ENCODE data around the gene FJX1. TPM values are rescaled to one million over a fixed set of nuclear protein-coding genes. Genes with fewer than 3 reads are reported as not detected.
"Not testable (repeated sequence)": the region's sequence is repeated elsewhere in the genome, so short reads cannot be mapped to it uniquely, and the experiment has no call there.

The FJX1 gene
- total RNA-seq, 4 donors from 2014 or later, result not detected

DNA sequence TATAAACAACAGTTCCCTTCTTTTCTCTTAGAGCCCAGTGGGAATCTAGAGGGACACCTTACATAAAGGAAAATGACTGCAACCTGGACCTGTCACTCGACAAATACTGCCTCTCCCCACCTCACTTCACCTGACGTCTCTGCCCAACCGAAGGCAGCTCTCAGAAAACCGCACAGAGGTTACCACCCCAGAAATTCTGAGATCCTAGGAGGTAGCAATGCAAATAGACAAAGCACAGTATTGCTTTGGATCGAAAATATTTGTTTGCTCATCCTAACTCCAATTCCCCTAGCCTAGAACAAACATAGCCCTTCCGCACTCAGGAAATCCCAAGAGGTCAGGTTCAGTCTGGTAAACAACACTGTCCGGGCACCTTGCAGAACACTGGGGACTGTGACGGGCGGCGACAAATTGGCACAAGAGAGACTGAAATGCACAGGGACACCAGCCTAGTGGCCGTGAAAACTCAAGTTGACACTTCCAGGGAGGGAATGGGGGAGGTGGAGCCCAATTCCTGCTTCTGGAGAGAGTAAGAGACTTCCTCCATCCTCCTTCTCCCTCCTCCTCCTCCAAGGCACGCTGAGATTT lies 43.9 kb downstream of the FJX1 start:
- peak overlapping the region; percentile 91 to 97 (median 94) for H3K27ac ChIP-seq
- peaks cover 0 to 5% (median 0%) of the 10 kb centered on the region in 4 donors for H3K9me3 ChIP-seq
- peak in 2 of 3 donors; percentile 46 to 52 for DNase-seq
- TF ChIP-seq POLR2A (IDR thresholded peaks at IDR 0.05), result no peak
- TF ChIP-seq, protein P1, sequence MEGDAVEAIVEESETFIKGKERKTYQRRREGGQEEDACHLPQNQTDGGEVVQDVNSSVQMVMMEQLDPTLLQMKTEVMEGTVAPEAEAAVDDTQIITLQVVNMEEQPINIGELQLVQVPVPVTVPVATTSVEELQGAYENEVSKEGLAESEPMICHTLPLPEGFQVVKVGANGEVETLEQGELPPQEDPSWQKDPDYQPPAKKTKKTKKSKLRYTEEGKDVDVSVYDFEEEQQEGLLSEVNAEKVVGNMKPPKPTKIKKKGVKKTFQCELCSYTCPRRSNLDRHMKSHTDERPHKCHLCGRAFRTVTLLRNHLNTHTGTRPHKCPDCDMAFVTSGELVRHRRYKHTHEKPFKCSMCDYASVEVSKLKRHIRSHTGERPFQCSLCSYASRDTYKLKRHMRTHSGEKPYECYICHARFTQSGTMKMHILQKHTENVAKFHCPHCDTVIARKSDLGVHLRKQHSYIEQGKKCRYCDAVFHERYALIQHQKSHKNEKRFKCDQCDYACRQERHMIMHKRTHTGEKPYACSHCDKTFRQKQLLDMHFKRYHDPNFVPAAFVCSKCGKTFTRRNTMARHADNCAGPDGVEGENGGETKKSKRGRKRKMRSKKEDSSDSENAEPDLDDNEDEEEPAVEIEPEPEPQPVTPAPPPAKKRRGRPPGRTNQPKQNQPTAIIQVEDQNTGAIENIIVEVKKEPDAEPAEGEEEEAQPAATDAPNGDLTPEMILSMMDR (IDR thresholded peaks at IDR 0.05), result no peak
- peaks cover 5 to 14% (median 9%) of the 10 kb centered on the region in 4 donors for H3K4me1 ChIP-seq
- peaks cover 0 to 4% (median 0%) of the 10 kb centered on the region in 3 donors for H3K36me3 ChIP-seq
- H3K27me3 ChIP-seq, result no peaks in the 10 kb centered on the region
- H3K4me3 ChIP-seq, result peak overlapping the region; percentile 78 to 95 (median 84)

DNA sequence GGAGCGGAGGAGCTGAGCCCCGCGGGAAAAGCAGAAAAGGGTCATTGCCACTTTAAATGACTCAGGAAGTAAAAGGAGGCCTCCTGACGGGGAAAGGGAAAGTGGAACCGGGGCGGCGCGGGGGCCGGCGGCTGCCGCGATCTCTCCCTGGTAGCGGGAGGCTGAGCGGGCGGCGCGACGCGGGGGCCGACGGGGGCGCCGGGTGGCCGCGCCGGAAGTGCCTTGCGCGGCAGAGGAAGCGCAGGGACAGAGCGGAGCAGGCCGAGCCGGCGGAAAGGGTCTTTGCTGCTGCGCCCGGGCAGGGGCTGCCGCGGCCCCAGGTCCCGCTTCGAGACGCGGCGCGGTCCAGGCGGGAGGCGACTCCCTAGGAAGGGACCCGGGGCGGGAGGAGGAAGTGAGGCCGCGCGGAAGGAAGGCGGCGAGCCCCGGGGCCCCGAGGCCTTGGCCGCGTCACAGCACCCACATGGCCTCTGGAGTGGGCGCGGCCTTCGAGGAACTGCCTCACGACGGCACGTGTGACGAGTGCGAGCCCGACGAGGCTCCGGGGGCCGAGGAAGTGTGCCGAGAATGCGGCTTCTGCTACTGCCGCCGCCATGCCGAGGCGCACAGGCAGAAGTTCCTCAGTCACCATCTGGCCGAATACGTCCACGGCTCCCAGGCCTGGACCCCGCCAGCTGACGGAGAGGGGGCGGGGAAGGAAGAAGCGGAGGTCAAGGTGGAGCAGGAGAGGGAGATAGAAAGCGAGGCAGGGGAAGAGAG lies 44.6 kb downstream of the FJX1 start, which contains the start of gene TRIM44:
Gene TRIM44, plus strand, starts transcription at position 127 of the 759 bp plus-strand sequence. Its CDS starts 337 bp downstream, at position 464.
- no peaks in the 10 kb centered on the region for H3K27me3 ChIP-seq
- H3K4me3 ChIP-seq, result peak within 1 kb of the TSS; percentile 78 to 95 (median 84)
- TF ChIP-seq POLR2A (IDR thresholded peaks at IDR 0.05), result peak; percentile 33 to 35
- TF ChIP-seq, protein P1 (IDR thresholded peaks at IDR 0.05), result no peak
- H3K4me1 ChIP-seq, result peaks cover 5 to 14% (median 9%) of the 10 kb centered on the region in 4 donors
- DNase-seq, result peak; percentile 77 to 93 (median 88)
- H3K27ac ChIP-seq, result peak within 1 kb of the TSS; percentile 91 to 97 (median 94)
- H3K36me3 ChIP-seq, result peaks cover 0 to 4% (median 0%) of the 10 kb centered on the region in 3 donors
- H3K9me3 ChIP-seq, result peaks cover 0 to 5% (median 0%) of the 10 kb centered on the region in 4 donors

DNA sequence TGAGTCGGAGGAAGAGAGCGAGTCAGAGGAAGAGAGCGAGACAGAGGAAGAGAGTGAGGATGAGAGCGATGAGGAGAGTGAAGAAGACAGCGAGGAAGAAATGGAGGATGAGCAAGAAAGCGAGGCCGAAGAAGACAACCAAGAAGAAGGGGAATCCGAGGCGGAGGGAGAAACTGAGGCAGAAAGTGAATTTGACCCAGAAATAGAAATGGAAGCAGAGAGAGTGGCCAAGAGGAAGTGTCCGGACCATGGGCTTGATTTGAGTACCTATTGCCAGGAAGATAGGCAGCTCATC lies 45.1 kb downstream of the FJX1 start:
- H3K9me3 ChIP-seq, result peaks cover 0 to 5% (median 0%) of the 10 kb centered on the region in 4 donors
- H3K27ac ChIP-seq, result peak overlapping the region; percentile 91 to 97 (median 94)
- H3K4me1 ChIP-seq, result peaks cover 5 to 14% (median 9%) of the 10 kb centered on the region in 4 donors
- no peaks in the 10 kb centered on the region for H3K27me3 ChIP-seq
- H3K36me3 ChIP-seq, result peaks cover 0 to 8% (median 0%) of the 10 kb centered on the region in 3 donors
- TF ChIP-seq, protein P1 (IDR thresholded peaks at IDR 0.05), result no peak
- no peak for TF ChIP-seq POLR2A (IDR thresholded peaks at IDR 0.05)
- H3K4me3 ChIP-seq, result peak overlapping the region; percentile 78 to 95 (median 84)
- DNase-seq, result no peak

DNA sequence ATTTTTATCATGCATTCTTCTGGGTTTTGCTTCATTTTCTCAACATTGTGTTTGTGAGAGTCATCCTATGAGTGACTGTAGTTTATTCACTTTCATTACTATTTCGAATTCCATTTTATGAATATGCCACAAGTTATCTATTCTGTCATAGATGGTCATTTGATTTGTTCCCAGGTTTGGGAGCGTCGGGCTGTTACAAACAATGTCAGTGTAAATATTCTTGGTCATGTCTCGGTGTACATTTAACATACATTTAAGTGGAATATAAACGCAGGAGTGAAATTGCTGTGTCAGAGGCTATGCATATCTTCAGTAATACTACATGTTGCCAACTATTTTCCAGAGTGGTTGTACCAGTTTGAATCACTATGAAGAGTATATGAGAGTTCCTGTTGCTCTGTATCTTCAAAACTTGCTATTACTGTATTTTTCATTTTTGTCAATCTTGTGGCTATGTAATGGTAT lies 46.7 kb downstream of the FJX1 start:
- Histone ChIP-seq H3K27ac (no peak overlapping the region), H3K36me3 (peaks cover 0 to 9% (median 0%) of the 10 kb centered on the region in 3 donors), H3K9me3 (peaks cover 0 to 5% (median 0%) of the 10 kb centered on the region in 4 donors), H3K27me3 (no peaks in the 10 kb centered on the region), H3K4me3 (no peak overlapping the region), H3K4me1 (peaks cover 5 to 18% (median 9%) of the 10 kb centered on the region in 4 donors)
- TF ChIP-seq POLR2A (IDR thresholded peaks at IDR 0.05), result no peak
- TF ChIP-seq, protein P1 (IDR thresholded peaks at IDR 0.05), result no peak
- DNase-seq, result no peak

DNA sequence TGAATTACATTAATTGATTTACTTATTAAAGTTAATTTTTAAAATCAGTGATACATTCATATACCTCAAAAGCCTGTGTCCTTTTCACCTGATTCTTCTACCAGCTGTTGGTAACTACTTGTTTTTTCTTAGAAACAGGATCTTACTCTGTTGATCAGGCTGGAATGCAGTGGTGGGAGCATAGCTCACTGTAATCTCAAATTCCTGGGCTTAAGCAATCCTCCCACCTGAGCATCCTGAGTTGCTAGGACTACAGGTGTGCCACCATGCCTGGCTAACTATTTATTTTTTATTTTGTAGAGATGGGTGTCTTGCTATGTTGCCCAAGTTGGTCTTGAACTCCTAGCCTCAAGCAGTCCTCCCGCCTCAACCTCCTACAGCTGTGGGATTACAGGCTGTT lies 49.0 kb downstream of the FJX1 start:
- Histone ChIP-seq H3K9me3 (peaks cover 0 to 5% (median 0%) of the 10 kb centered on the region in 4 donors), H3K36me3 (peaks cover 0 to 9% (median 0%) of the 10 kb centered on the region in 3 donors), H3K27ac (no peak overlapping the region), H3K4me1 (peaks cover 5 to 18% (median 9%) of the 10 kb centered on the region in 4 donors), H3K27me3 (no peaks in the 10 kb centered on the region), H3K4me3 (no peak overlapping the region)
- TF ChIP-seq POLR2A (IDR thresholded peaks at IDR 0.05), result no peak
- TF ChIP-seq, protein P1 (IDR thresholded peaks at IDR 0.05), result no peak
- DNase-seq, result no peak

DNA sequence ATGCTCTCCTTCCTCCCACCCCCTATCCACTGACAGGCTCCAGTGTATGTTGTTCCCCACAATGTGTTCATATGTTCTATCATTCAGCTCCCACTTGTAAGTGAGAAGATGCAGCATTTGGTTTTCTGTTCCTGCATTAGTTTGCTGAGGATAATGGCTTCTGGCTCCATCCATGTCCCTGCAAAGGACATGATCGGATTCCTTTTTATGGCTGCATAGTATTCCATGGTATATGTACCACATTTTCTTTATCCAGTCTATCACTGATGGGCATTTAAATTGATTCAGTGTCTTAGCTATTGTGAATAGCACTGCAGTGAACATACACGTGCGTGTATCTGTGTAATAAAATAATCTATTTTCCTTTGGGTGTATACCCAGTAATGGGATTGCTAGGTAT lies 50.1 kb downstream of the FJX1 start:
- peaks cover 4 to 13% (median 6%) of the 10 kb centered on the region in 4 donors for H3K4me1 ChIP-seq
- DNase-seq, H3K4me3 ChIP-seq, H3K9me3 ChIP-seq, H3K36me3 ChIP-seq, H3K27me3 ChIP-seq, H3K27ac ChIP-seq: not testable (repeated sequence)

Measured in Peyer's patch (tissue), 4 donors.